PFSK-1 (cell line): ENCODE measurements around the gene ABCA10.

Experiments
- FOXP2 ChIP-seq: optimal IDR thresholded peaks from 2 replicates; pipeline ENCODE3; 2011; ENCODE audit warnings: borderline replicate concordance, control low read depth, inconsistent platforms; ENCODE audit not compliant: insufficient read depth; ENCODE audit errors: extremely low read length, extremely low read depth
- POLR2AphosphoS5 ChIP-seq: IDR thresholded peaks from 2 replicates; pipeline ENCODE4 v1.6.1; 2012; ENCODE audit warnings: low read depth, mild to moderate bottlenecking, control low read depth, low read length, moderate library complexity
- REST ChIP-seq, 2 experiments: IDR thresholded peaks; 2 replicates each; pipeline versions ENCODE4 v1.6.1 to v1.8.0; 2011 to 2012; ENCODE audit warnings: low read depth in 2 of 2, low read length in 2 of 2, control low read depth in 1 of 2, inconsistent platforms in 1 of 2, mild to moderate bottlenecking in 1 of 2, moderate library complexity in 1 of 2; ENCODE audit not compliant: insufficient read depth in 1 of 2
- SIN3A ChIP-seq: IDR thresholded peaks from 2 replicates; pipeline ENCODE4 v1.6.1; 2012; ENCODE audit warnings: mild to moderate bottlenecking, low read length, moderate library complexity, borderline replicate concordance; ENCODE audit not compliant: insufficient read depth
- TAF1 ChIP-seq: IDR thresholded peaks from 2 replicates; pipeline ENCODE4 v1.6.1; 2012; ENCODE audit warnings: low read length, control low read depth, borderline replicate concordance; ENCODE audit not compliant: insufficient read depth

Gene ABCA10

GRCh38 chr17:69141431-69142174 lies 87.0 kb downstream of the ABCA10 start, which contains the start of gene ABCA6:
TSS of gene ABCA6 (minus strand) at chr17:69141895. CDS start at chr17:69140703, 1,192 bp downstream.
- TF ChIP-seq FOXP2 (no peak), TAF1 (no peak), POLR2AphosphoS5 (no peak), SIN3A (no peak), REST (IDR thresholded peaks at IDR 0.05; ENCODE audit: insufficient read depth in 1 of 2, low read depth in 2 of 2, low read length in 2 of 2) (no peak)

DNA sequence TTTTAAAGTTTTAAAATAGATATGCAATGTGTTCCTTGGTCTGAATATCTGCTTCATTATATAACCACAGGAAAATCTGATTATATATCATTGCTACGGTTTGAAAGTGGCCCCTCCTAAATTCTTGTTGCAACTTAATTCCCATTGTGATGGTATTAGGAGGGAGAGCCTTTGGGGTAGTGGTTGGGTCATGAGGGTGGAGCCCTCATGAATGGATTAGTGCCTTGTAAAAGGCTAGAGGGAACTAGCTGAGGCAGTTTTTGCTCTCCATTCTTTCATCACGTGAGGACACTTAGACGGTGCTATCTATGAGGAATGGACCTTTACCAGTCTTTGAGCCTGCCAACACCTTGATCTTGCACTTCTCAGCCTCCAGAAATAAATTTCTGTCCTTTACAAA lies 94.5 kb downstream of the ABCA10 start:
- no peak for TF ChIP-seq REST (IDR thresholded peaks at IDR 0.05; ENCODE audit: insufficient read depth in 1 of 2, low read depth in 2 of 2, low read length in 2 of 2)

GRCh38 chr17:69130627-69131296 lies 97.9 kb downstream of the ABCA10 start:
- TF ChIP-seq SIN3A (no peak), FOXP2 (no peak), REST (IDR thresholded peaks at IDR 0.05; ENCODE audit: insufficient read depth in 1 of 2, low read depth in 2 of 2, low read length in 2 of 2) (no peak), POLR2AphosphoS5 (no peak), TAF1 (no peak)

GRCh38 chr17:69123626-69124025 lies 105.0 kb downstream of the ABCA10 start:
- no peak for TF ChIP-seq FOXP2
- no peak for TF ChIP-seq POLR2AphosphoS5
- TF ChIP-seq SIN3A = no peak
- no peak for TF ChIP-seq REST (IDR thresholded peaks at IDR 0.05; ENCODE audit: insufficient read depth in 1 of 2, low read depth in 2 of 2, low read length in 2 of 2)
- TF ChIP-seq TAF1 = no peak
